ENCODE measurements around the gene SLC35F5.

DNA sequence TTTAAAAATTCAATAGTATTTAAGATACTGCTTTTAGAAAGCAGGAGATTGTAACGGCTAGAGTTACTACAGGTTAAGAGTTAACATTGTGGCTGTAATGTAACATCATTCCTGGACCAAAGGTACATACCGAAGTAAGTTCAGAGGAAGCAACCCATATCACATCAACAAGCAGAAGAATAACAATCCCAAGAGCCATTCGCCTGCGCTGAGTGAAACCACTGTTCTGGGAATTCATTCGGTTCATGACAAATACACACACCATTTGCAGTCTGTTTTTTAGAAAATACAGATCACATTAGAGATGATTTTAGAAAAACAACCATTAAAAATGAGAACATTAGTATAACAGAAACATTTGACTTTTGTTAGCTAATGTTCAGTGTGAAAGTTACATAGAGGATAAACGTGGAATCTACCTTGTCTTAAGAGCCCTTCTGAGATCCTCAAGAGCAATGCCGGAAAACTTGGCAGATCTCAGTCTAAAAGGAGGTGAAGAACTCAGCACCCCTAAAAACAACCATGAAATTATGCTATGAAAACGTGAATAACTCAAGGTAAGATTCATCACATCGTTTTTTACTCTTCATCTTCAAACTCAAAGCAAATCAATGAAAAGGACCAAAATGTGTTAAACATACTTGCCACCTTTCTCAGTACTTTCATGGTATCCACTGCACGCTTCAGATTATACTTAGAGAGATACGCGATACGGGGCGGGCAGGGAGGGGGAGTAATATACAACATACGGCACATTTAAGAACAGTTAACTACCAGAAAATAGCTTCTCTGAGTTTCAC is 1.2 kb downstream of the SLC35F5 start:
- TF ChIP-seq, protein P1, sequence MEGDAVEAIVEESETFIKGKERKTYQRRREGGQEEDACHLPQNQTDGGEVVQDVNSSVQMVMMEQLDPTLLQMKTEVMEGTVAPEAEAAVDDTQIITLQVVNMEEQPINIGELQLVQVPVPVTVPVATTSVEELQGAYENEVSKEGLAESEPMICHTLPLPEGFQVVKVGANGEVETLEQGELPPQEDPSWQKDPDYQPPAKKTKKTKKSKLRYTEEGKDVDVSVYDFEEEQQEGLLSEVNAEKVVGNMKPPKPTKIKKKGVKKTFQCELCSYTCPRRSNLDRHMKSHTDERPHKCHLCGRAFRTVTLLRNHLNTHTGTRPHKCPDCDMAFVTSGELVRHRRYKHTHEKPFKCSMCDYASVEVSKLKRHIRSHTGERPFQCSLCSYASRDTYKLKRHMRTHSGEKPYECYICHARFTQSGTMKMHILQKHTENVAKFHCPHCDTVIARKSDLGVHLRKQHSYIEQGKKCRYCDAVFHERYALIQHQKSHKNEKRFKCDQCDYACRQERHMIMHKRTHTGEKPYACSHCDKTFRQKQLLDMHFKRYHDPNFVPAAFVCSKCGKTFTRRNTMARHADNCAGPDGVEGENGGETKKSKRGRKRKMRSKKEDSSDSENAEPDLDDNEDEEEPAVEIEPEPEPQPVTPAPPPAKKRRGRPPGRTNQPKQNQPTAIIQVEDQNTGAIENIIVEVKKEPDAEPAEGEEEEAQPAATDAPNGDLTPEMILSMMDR (conservative IDR thresholded peaks at IDR 0.05; ENCODE audit: low read depth in 2 of 2) = no peak
- no peak for TF ChIP-seq CREB1 (CRISPR knock-in tag; IDR thresholded peaks at IDR 0.05; ENCODE audit: low read depth)
- TF ChIP-seq, protein P2, sequence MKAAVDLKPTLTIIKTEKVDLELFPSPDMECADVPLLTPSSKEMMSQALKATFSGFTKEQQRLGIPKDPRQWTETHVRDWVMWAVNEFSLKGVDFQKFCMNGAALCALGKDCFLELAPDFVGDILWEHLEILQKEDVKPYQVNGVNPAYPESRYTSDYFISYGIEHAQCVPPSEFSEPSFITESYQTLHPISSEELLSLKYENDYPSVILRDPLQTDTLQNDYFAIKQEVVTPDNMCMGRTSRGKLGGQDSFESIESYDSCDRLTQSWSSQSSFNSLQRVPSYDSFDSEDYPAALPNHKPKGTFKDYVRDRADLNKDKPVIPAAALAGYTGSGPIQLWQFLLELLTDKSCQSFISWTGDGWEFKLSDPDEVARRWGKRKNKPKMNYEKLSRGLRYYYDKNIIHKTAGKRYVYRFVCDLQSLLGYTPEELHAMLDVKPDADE (IDR thresholded peaks at IDR 0.05) = no peak

All from GM23338 (cell line).